Measurements from ENCODE around the gene DDR2.
"Not testable (repeated sequence)": the region's sequence is repeated elsewhere in the genome, so short reads cannot be mapped to it uniquely, and the experiment has no call there.

The DDR2 gene

GRCh38 chr1:162727493-162727892 is 95.2 kb downstream of the DDR2 start:
- DNase-seq, result not testable (repeated sequence)

GRCh38 chr1:162728573-162728972 is 96.3 kb downstream of the DDR2 start:
- DNase-seq, result no peak

GRCh38 chr1:162729195-162729774 is 97.0 kb downstream of the DDR2 start:
- not testable (repeated sequence) for DNase-seq

- no peak for DNase-seq
Observed at GRCh38 chr1:162732094-162732493, 99.8 kb downstream of the DDR2 start.

- no peak for DNase-seq
Observed at GRCh38 chr1:162732566-162733335, 100.5 kb downstream of the DDR2 start.

- DNase-seq, result no peak
Observed at GRCh38 chr1:162733336-162733590, 101.0 kb downstream of the DDR2 start.

- DNase-seq, result no peak
Observed at GRCh38 chr1:162734047-162734446, 101.8 kb downstream of the DDR2 start.

GRCh38 chr1:162736184-162736583 is 103.9 kb downstream of the DDR2 start:
- DNase-seq, result no peak

- DNase-seq, result no peak
Observed at GRCh38 chr1:162736633-162737067, 104.4 kb downstream of the DDR2 start.

- DNase-seq, result no peak
Observed at GRCh38 chr1:162740755-162741154, 108.5 kb downstream of the DDR2 start.

- DNase-seq, result no peak
Observed at GRCh38 chr1:162741574-162741973, 109.3 kb downstream of the DDR2 start.

GRCh38 chr1:162746264-162746942 is 114.1 kb downstream of the DDR2 start:
- DNase-seq, result not testable (repeated sequence)

GRCh38 chr1:162753001-162753658 is 120.9 kb downstream of the DDR2 start:
- no peak for DNase-seq

- DNase-seq, result no peak
Observed at GRCh38 chr1:162753998-162754585, 121.8 kb downstream of the DDR2 start.

GRCh38 chr1:162755306-162755705 is 123.0 kb downstream of the DDR2 start:
- no peak for DNase-seq

GRCh38 chr1:162756523-162756922 is 124.3 kb downstream of the DDR2 start:
- DNase-seq, result no peak

- no peak for DNase-seq
Observed at GRCh38 chr1:162757476-162757875, 125.2 kb downstream of the DDR2 start.

- DNase-seq, result no peak
Observed at GRCh38 chr1:162765788-162766187, 133.5 kb downstream of the DDR2 start.

- DNase-seq, result no peak
Observed at GRCh38 chr1:162772571-162773154, 140.4 kb downstream of the DDR2 start.

- DNase-seq, result no peak
Observed at GRCh38 chr1:162774007-162774406, 141.7 kb downstream of the DDR2 start.

- DNase-seq, result no peak
Observed at GRCh38 chr1:162779043-162779442, 146.8 kb downstream of the DDR2 start.

GRCh38 chr1:162782671-162783070 is 150.4 kb downstream of the DDR2 start:
- no peak for DNase-seq

- DNase-seq, result not testable (repeated sequence)
Observed at GRCh38 chr1:162784926-162785325, 152.7 kb downstream of the DDR2 start.
